Measurements from ENCODE around the gene PPP1R15B.

The PPP1R15B gene

GRCh38 chr1:204421441-204421840, 9.8 kb upstream of the PPP1R15B start:
- no peak for DNase-seq
- Histone ChIP-seq H3K9me3 (ENCODE audit: severe bottlenecking) (no peaks in the 10 kb centered on the region), H3K27me3 (ENCODE audit: insufficient read depth, low read depth, severe bottlenecking) (no peaks in the 10 kb centered on the region), H3K4me3 (ENCODE audit: low read depth, low read length) (no peak overlapping the region), H3K27ac (no peak overlapping the region), H3K36me3 (no peaks in the 10 kb centered on the region)
- TF ChIP-seq CTCF (IDR thresholded peaks at IDR 0.05; ENCODE audit: low read depth, low read length) = no peak

GRCh38 chr1:204420039-204421004, 8.7 kb upstream of the PPP1R15B start:
- H3K9me3 ChIP-seq (ENCODE audit: severe bottlenecking) = no peaks in the 10 kb centered on the region
- no peak for TF ChIP-seq CTCF (IDR thresholded peaks at IDR 0.05; ENCODE audit: low read depth, low read length)
- H3K4me3 ChIP-seq (ENCODE audit: low read depth, low read length) = no peak overlapping the region
- no peaks in the 10 kb centered on the region for H3K27me3 ChIP-seq (ENCODE audit: insufficient read depth, low read depth, severe bottlenecking)
- no peak overlapping the region for H3K27ac ChIP-seq
- H3K36me3 ChIP-seq = no peaks in the 10 kb centered on the region
- no peak for DNase-seq

- no peak for TF ChIP-seq CTCF (IDR thresholded peaks at IDR 0.05; ENCODE audit: low read depth, low read length)
- DNase-seq = no peak
- no peaks in the 10 kb centered on the region for H3K27me3 ChIP-seq (ENCODE audit: insufficient read depth, low read depth, severe bottlenecking)
- no peaks in the 10 kb centered on the region for H3K9me3 ChIP-seq (ENCODE audit: severe bottlenecking)
- H3K36me3 ChIP-seq = no peaks in the 10 kb centered on the region
- H3K4me3 ChIP-seq (ENCODE audit: low read depth, low read length) = no peak overlapping the region
- no peak overlapping the region for H3K27ac ChIP-seq
Measured at GRCh38 chr1:204419064-204419403, 7.4 kb upstream of the PPP1R15B start.

- Histone ChIP-seq H3K36me3 (no peaks in the 10 kb centered on the region), H3K27me3 (ENCODE audit: insufficient read depth, low read depth, severe bottlenecking) (no peaks in the 10 kb centered on the region), H3K9me3 (ENCODE audit: severe bottlenecking) (no peaks in the 10 kb centered on the region), H3K27ac (no peak overlapping the region), H3K4me3 (ENCODE audit: low read depth, low read length) (no peak overlapping the region)
- peak; percentile 7 for DNase-seq
- no peak for TF ChIP-seq CTCF (IDR thresholded peaks at IDR 0.05; ENCODE audit: low read depth, low read length)
Measured at GRCh38 chr1:204418174-204419063, 6.8 kb upstream of the PPP1R15B start.

- Histone ChIP-seq H3K27ac (peak overlapping the region; percentile 22), H3K36me3 (no peaks in the 10 kb centered on the region), H3K9me3 (ENCODE audit: severe bottlenecking) (peaks cover 1% of the 10 kb centered on the region), H3K4me3 (ENCODE audit: low read depth, low read length) (peak overlapping the region; percentile 0; the same call in 1 of the 2 replicates), H3K27me3 (ENCODE audit: insufficient read depth, low read depth, severe bottlenecking) (no peaks in the 10 kb centered on the region)
- no peak for TF ChIP-seq CTCF (IDR thresholded peaks at IDR 0.05; ENCODE audit: low read depth, low read length)
- peak; percentile 80 for DNase-seq
Measured at GRCh38 chr1:204417074-204417997, 5.7 kb upstream of the PPP1R15B start.
